ENCODE data around the gene CATSPERD. TPM values are rescaled to one million over a fixed set of nuclear protein-coding genes. Genes with fewer than 3 reads are reported as not detected.

CATSPERD gene
- total RNA-seq, 2 experiments from 2014 or later, result not detected

DNA sequence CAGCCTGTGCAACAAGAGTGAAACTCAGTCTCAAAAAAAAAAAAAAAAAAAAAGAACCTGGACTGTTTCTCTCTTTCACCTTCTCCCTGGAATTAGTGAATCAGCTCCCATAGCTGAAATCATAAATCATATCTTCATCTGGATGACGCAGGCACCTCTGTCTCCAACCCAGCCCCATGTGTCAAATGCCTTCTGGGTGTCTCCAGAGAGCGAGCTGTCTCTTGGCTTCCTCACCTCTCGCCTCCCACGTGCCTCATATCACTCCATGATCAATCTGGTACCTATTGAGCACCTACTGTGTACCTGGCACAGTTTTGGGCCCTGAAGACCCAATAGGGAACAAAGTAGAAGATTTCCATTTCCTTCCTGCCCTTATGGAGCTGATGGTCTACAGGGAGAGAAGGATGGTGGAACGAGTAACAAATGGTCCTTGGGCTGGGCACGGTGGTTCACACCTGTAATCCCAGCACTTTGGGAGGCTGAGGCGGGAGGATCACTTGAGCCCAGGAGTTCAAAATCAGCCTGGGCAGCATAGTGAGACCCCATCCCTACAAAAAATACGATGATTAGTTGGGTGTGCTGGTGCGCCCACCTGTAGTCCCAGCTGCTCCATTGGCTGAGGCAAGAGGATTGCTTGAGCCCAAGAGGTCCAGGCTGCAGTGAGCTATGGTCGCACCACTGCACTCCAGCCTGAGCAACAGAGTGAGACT, 37.1 kb upstream of the CATSPERD start:
- Histone ChIP-seq H3K4me3 (ENCODE audit: low read length) (no peak overlapping the region), H3K27me3 (ENCODE audit: control insufficient read depth in 1 of 2, insufficient read depth in 2 of 2, low read length in 2 of 2) (no peaks in the 10 kb centered on the region), H3K4me1 (ENCODE audit: insufficient read depth, low read length) (peaks cover 47% of the 10 kb centered on the region), H3K9me3 (ENCODE audit: control insufficient read depth in 1 of 2, insufficient read depth in 1 of 2, low read length in 2 of 2) (peaks cover 0 to 6% of the 10 kb centered on the region in 2 experiments), H3K27ac (ENCODE audit: low read depth in 1 of 2, low read length in 2 of 2) (no peak overlapping the region), H3K36me3 (ENCODE audit: insufficient read depth, low read length) (peaks cover 1% of the 10 kb centered on the region)
- ChIA-PET POLR2A (no interaction called here), CTCF (no interaction called here)
- no peaks in the 10 kb centered on the region for H3K27me3 Mint-ChIP-seq
- peaks cover 39% of the 10 kb centered on the region for H3K4me1 Mint-ChIP-seq (ENCODE audit: low read depth)
- DNase-seq, result no peak
- no peak for ATAC-seq (ENCODE audit: poor library complexity)
- TF ChIP-seq, protein P1, sequence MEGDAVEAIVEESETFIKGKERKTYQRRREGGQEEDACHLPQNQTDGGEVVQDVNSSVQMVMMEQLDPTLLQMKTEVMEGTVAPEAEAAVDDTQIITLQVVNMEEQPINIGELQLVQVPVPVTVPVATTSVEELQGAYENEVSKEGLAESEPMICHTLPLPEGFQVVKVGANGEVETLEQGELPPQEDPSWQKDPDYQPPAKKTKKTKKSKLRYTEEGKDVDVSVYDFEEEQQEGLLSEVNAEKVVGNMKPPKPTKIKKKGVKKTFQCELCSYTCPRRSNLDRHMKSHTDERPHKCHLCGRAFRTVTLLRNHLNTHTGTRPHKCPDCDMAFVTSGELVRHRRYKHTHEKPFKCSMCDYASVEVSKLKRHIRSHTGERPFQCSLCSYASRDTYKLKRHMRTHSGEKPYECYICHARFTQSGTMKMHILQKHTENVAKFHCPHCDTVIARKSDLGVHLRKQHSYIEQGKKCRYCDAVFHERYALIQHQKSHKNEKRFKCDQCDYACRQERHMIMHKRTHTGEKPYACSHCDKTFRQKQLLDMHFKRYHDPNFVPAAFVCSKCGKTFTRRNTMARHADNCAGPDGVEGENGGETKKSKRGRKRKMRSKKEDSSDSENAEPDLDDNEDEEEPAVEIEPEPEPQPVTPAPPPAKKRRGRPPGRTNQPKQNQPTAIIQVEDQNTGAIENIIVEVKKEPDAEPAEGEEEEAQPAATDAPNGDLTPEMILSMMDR (IDR thresholded peaks at IDR 0.05), result no peak
- no peak overlapping the region for H3K27ac Mint-ChIP-seq
- H3K36me3 Mint-ChIP-seq (ENCODE audit: low read depth), result peaks cover 10% of the 10 kb centered on the region
- H3K9me3 Mint-ChIP-seq, result no peaks in the 10 kb centered on the region
- H3K4me3 Mint-ChIP-seq, result peak overlapping the region; percentile 32
- intact Hi-C loops (cut with DNase I, micrococcal nuclease), result loop anchor here in 1 of 2 experiments (10.0 kb wide), 3 partner anchors 291 to 889 kb away; partner anchors contain the start of genes CLPP, FEM1A and RANBP3

DNA sequence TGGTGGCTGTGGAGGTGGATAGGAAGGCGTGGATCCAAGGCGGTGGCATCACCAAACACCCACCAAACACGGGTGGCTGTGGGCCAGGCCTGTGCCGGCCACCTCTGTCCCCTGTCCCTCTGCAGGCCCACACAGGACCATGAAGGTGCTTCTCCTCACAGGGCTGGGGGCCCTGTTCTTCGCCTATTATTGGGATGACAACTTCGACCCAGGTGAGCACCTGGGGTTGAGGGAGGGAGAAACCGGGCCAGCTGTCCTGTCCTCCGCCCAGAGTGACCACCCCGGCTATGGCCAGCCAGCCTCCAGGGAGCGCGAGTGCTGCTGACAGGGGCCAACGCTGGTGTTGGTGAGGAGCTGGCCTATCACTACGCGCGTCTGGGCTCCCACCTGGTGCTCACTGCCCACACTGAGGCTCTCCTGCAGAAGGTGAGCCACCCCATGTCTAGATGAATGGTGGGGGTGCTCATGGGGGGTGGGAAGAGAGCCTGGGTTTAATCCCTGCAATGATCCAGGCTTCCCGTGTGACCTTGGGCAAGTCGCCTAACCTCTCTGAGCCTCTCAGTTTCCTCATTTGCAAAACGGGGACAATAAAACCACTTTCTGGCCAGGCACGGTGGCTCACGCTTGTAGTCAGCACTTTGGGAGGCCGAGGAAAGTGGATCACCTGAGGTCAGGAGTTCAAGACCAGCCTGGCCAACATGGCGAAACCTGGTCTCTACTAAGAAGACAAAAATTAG, 35.6 kb upstream of the CATSPERD start:
- intact Hi-C loops (cut with DNase I, micrococcal nuclease), result loop anchor here in 1 of 2 experiments (10.0 kb wide), 3 partner anchors 290 to 890 kb away; partner anchors contain the start of genes CLPP, FEM1A and RANBP3
- Histone ChIP-seq H3K27ac (ENCODE audit: low read depth in 1 of 2, low read length in 2 of 2) (no peak overlapping the region), H3K27me3 (ENCODE audit: control insufficient read depth in 1 of 2, insufficient read depth in 2 of 2, low read length in 2 of 2) (no peaks in the 10 kb centered on the region), H3K4me3 (ENCODE audit: low read length) (no peak overlapping the region), H3K4me1 (ENCODE audit: insufficient read depth, low read length) (peaks cover 40% of the 10 kb centered on the region), H3K36me3 (ENCODE audit: insufficient read depth, low read length) (no peaks in the 10 kb centered on the region), H3K9me3 (ENCODE audit: control insufficient read depth in 1 of 2, insufficient read depth in 1 of 2, low read length in 2 of 2) (peaks cover 0 to 6% of the 10 kb centered on the region in 2 experiments)
- Mint-ChIP-seq H3K4me1 (ENCODE audit: low read depth) (peaks cover 36% of the 10 kb centered on the region), H3K9me3 (no peaks in the 10 kb centered on the region), H3K27ac (no peak overlapping the region), H3K36me3 (ENCODE audit: low read depth) (peaks cover 9% of the 10 kb centered on the region), H3K27me3 (no peaks in the 10 kb centered on the region), H3K4me3 (peak overlapping the region; percentile 40)
- TF ChIP-seq, protein P1 (IDR thresholded peaks at IDR 0.05), result no peak
- POLR2A ChIA-PET, result no interaction called here
- DNase-seq (peak in 1 of 14 experiments; percentile 42), ATAC-seq (ENCODE audit: poor library complexity) (no peak)
- CTCF ChIA-PET, result no interaction called here

DNA sequence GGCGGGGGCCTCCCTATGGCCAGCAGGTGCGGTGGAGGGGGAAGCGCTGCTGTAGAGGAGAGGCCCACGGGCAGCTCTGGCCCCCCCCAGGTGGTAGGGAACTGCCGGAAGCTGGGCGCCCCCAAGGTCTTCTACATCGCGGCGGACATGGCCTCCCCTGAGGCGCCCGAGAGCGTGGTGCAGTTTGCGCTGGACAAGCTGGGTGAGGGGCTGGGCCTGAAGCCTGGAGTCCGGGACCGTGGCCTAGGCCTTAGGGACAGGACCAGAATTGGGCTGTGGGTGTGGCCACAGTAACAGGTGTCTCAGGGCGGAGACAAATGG, 34.2 kb upstream of the CATSPERD start:
- ChIA-PET POLR2A (interaction anchor here (0.8 to 2.9 kb wide), 6 partner anchors 9 to 718 kb away, joined by 3 to 29 read pairs (median 9); partner anchors contain the start of genes CATSPERD, KDM4B, LONP1 and NDUFA11), CTCF (interaction anchor here (0.8 to 1.9 kb wide), 5 partner anchors 10 to 64 kb away, joined by 3 to 13 read pairs (median 3); partner anchors contain the start of genes CATSPERD, LONP1, SAFB and SAFB2)
- H3K4me1 Mint-ChIP-seq (ENCODE audit: low read depth), result peaks cover 40% of the 10 kb centered on the region
- no peak for ATAC-seq (ENCODE audit: poor library complexity)
- intact Hi-C loops (cut with DNase I, micrococcal nuclease), result loop anchor here in 1 of 2 experiments (2.0 to 10.0 kb wide), 4 partner anchors 219 to 891 kb away; partner anchors contain the start of genes CLPP, FEM1A, RANBP3 and VMAC
- peak overlapping the region; percentile 59 for H3K4me3 ChIP-seq (ENCODE audit: low read length)
- H3K4me3 Mint-ChIP-seq, result peak overlapping the region; percentile 92
- H3K36me3 Mint-ChIP-seq (ENCODE audit: low read depth), result peaks cover 14% of the 10 kb centered on the region
- TF ChIP-seq, protein P1 (IDR thresholded peaks at IDR 0.05), result no peak
- H3K27me3 Mint-ChIP-seq, result no peaks in the 10 kb centered on the region
- no peaks in the 10 kb centered on the region for H3K36me3 ChIP-seq (ENCODE audit: insufficient read depth, low read length)
- no peaks in the 10 kb centered on the region for H3K9me3 Mint-ChIP-seq
- H3K4me1 ChIP-seq (ENCODE audit: insufficient read depth, low read length), result peaks cover 42% of the 10 kb centered on the region
- no peaks in the 10 kb centered on the region for H3K27me3 ChIP-seq (ENCODE audit: control insufficient read depth in 1 of 2, insufficient read depth in 2 of 2, low read length in 2 of 2)
- peak overlapping the region; percentile 61 to 66 for H3K27ac ChIP-seq (ENCODE audit: low read depth in 1 of 2, low read length in 2 of 2)
- peak overlapping the region; percentile 85 for H3K27ac Mint-ChIP-seq
- H3K9me3 ChIP-seq (ENCODE audit: control insufficient read depth in 1 of 2, insufficient read depth in 1 of 2, low read length in 2 of 2), result peaks cover 0 to 6% of the 10 kb centered on the region in 2 experiments
- DNase-seq, result no peak

All from CD4-positive, alpha-beta T cell (primary cell).